Amniotic stem cell (primary cell): ENCODE measurements around the gene SLC2A3.
"Not testable (repeated sequence)": the region's sequence is repeated elsewhere in the genome, so short reads cannot be mapped to it uniquely, and the experiment has no call there.

ENCODE experiments used
- DNase-seq: peaks from one replicate; lab custom pipeline; 2025; lab: John Stamatoyannopoulos, UW

Gene SLC2A3

DNA sequence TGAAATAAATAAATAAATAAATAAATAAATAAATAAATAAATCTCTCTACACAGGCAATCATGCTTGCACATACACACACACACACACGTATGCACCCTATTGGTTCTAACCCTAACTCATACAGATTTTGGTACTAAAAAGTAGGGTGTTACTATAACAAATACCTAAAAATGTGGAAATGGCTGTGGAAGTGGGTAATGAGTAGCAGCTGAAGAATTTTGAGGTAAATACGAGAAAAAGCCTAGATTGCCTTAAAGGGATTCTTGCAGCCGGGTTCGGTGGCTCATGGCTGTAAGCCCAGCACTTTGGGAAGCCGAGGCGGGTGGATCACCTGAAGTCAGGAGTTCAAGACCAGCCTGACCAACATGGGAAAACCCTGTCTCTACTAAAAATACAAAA is 15.7 kb upstream of the SLC2A3 start:
- no peak for DNase-seq

DNA sequence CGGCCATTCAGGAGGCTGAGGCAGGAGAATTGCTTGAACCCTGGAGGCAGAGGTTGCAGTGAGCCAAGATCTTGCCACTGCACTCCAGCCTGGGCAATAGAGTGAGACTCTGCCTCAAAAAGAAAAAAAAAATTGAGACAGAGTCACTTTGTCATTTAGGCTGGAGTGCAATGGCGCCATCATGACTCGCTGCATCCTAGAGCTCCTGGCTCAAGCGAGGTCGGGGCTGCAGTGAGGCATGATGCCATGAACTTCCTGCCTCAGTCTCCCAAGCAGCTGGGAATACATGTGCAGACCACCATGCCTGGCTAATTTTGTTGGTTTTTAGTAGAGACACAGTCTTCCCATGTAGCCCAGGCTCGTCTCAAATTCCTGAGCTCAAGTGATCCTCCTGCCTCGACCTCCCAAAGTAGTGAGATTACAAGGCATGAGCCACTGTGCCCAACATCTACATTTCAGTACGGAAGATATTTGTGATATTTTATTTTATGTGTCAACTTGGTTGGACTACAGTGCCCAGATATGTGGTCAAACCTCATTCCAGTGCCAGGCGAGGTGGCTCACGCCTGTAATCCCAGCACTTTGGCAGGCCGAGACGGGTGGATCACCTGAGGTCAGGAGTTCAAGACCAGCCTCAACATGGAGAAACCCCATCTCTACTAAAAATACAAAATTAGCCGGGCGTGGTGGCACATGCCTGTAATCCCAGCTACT is 14.4 kb upstream of the SLC2A3 start:
- DNase-seq, result not testable (repeated sequence)

DNA sequence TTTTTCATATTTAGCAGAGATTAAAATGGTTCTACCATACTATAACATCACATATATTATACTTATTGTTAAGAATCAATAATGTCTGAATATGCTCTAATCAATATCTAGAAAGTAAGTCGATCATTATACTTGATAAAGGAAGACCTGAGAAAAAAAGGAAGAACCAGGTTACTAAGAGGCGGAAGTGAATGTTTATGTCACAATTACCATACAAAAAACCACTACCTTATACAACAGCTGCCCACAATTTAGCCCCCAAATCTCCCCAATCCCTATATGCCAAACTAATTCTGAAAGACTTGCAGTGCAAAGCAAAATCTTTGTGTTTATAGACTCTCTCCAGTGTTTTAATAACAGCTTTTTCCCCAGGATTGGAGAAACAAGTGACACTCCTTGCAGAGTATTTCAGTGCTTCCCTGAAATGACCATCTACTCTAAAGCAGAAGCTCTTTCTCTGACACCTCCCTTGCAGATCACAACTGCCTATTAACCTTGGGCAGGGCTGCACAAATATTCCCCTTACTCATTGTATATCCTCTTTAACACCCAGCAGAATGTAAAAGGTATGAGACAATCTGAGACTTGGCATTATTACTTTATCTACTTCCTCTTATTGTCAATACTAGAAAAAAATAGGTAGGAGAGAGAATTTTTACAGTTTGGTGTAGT is 12.7 kb upstream of the SLC2A3 start:
- no peak for DNase-seq

DNA sequence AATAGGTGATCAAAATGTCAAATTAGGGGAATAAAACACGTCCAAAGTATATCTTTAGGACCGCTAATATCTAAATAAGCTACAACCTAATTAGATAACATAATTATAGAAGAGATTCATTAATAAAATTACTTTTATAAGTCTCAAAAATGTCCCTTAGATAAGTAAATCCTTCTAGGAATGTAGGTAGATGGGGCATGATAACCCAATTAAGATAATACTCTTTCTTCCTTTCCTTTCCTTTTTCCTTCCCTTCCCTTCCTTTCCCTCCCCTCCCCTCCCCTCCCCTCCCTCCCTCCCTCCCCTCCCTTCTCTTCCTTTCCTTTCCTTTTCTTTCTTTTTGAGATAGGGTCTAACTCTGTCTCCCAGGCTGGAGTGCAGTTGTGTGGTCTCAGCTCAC is 11.0 kb upstream of the SLC2A3 start:
- DNase-seq, result no peak

DNA sequence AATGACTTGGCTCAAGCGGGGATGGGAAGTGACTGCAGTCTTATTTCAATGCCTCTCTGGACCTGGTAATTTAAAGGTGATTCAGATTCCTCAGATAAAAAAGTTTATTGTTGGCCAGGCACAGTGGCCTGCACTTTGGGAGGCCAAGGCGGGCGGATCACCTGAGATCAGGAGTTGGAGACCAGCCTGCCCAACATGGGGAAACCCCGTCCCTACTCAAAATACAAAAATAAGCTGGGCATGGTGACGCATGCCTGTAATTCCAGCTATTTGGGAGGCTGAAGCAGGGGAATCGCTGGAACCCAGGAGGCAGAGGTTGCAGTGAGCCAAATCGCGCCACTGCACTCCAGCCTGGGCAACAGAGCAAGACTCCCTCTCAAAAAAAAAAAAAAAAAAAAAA is 8.8 kb upstream of the SLC2A3 start:
- not testable (repeated sequence) for DNase-seq

DNA sequence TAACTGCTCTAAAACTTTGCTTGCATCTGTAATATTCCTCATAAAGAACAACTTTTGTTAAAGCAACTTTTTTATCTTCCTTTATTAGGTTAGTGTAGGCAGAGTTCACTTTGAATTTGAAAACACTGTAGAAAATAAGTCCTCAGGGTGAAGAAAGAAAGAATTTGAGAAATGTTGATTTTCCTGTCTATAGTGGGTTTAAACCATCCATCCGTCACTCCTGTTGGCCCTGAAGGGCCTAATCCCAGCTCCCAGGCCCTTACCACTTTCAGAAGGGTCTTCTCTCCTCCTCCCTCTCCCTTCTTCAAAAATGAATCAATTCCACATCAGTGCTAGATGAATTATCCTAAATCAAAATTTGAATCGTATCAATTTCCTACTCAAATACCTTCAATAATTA is 4.9 kb upstream of the SLC2A3 start:
- no peak for DNase-seq

DNA sequence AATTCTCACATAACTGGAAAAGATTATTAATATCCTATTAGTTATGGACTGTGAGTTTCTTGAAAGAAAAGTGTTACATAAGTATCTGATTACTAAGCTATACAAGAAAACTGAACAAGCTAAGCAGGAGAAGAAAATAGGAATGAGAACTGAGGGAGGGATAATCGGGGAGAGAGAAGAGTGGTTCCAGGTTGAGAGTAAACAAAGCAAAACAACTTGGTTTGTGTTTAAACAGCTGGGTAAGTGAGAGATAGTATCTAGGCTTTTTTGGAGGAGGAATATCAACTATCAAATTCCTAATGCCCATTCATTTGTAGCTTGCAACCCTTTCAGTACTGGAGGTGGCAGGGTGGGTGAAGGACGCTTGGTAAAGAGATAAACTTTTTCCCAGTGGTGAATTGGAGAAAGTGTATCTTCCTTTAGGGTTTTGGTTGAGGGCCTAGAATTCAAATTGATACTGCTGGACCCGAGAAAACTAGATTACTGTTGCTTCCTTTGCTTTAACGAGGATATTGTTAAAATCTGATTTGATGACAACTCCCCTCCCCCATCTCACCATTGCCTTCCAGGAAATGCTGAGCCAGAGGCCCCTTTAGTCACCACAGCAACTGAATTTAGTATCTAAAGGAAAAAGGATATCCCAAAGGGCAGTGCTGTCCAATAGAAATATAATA is 2.0 kb upstream of the SLC2A3 start:
- DNase-seq, result no peak

DNA sequence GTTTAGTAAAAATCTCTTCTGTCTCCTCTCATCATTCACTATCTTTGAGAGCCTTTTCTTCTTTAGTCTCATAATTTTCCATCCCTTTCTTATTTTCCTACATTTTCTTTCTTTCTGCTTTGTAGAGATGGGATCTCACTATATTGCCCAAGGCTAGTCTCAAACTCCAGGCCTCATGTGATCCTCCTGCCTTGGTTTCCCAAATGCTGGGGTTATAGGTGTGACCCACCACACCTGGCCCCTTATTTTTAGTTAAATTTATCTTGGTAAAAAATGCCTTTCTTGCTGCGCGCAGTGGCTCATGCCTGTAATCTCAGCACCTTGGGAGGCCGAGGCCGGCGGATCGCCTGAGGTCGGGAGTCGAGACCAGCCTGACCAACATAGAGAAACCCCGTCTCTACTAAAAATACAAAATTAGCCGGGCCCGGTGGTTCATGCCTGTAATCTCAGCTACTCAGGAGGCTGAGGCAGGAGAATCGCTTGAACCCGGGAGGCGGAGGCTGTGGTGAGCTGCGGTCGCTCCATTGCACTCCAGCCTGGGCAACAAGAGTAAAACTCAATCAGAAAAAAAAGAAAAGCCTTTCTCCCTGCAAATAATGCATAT is 996 bp downstream of the SLC2A3 start:
- no peak for DNase-seq

DNA sequence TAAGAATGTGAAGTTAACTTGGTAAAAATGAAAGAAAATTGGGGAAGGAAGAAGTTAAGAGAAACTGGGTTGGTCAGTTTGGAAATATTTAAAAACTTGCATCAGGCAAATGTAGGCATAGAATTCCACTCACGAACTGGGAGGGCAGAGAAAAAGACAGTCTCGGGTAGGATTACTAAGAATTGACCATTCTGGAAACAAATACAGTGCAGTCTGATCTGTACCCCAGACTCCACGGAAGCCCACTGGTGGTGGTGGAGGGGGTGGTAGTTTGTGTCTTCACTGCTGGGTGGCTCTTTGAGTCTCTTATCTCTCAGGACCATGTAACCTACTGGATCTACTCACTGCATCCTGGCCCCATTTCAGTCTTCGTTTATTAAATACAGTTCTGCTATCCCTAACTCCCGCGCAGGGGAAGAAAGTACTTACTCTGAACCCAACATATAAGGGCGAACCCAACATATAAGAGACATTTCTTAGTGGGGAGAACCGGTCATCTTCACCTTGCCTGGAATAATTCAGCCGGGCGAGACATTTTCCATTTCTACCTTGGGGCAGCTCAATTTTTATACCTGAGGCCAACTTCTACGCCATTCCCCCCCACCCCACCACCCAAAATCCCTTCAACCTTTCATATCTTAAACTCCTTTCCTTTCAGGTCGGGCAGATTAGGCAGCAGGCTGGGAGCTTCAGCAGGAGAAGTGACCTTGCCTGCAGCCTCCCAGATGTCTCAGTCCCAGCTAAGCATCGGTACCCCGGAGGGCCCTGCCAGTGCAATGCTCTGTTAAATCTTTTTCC is 1.7 kb downstream of the SLC2A3 start:
- DNase-seq, result no peak

DNA sequence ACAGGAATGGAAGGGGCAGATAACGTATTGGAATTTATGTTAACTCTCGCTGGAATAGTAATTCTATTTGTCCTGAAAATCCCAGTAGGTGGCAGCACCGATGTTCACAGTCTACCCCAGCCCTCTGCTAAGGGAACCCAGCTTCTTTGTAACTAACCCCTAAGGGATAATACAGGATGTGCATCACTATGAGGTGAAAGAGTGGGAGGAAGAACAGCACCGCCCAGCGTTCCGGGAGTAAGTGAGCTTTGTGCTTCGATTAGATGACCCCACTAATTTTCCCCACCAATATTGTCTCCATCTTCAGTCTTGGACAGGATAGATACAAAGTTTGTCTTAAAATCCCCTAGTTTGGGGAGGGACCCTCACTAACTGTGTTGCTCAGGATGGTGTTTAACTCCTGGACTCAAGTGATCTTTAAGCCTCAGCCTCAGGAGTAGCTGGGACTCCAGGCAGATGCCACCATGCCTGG is 2.7 kb downstream of the SLC2A3 start:
- peak; percentile 85 for DNase-seq

DNA sequence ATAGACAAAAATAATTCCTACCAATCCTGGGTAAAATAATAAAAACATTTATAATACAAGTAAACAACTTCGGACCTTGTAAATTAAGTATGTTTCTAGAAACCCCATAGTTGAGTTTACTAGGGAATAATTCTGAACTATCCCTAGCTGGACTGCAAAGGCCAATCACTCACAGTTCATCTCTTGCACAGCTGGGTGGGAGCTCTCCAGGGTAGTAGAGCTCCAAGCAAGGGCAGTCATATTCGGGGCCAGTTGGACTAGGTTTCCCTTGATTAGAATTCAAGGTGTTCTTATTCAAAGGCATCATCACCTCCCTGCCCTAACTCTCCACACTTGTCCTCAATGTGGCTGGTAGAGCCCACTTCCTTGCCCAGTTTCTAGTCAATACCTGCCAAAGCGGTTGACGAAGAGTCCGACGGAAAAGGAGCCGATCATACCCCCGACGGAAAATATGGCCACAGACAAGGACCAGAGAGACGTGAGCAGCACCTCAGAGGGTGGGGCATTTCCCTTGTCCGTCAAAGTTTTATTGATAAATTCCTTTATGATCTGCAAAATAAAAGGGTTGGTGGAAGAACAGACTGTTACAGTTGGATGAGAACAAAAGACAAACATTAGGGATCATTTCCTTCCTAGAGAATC is 3.3 kb downstream of the SLC2A3 start:
- DNase-seq, result not testable (repeated sequence)

DNA sequence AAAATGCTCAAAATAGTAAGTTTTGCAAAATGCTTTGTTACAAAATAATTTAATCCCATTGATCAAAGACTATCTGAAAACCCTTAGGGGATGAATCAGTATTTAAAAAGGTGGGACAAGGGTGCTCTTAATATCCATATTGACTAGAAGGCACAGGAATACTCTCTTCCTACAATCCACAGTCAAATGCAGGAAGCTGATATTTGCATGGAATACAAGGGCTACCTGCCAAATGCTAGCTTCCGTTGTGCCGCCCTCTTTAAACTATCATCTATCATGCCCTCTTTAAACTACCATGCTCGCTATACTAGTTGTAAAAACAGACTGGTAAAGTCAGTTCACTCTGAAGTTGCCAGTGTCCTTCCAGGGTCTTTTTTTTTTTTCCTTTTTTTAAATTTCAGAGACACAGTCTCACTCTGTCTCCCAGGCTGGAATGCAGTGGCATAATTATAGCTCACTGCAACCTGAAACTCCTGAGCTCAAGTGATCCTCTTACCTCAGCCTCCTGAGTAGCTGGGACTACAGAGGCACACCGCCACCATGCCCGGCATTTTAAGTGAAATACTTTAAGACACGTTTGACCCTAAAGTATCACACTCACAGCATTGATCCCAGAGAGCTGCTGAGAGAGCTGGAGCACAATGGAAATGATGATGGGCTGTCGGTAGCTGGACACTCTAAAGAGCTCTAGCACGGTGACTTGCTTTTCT is 6.7 kb downstream of the SLC2A3 start:
- no peak for DNase-seq

DNA sequence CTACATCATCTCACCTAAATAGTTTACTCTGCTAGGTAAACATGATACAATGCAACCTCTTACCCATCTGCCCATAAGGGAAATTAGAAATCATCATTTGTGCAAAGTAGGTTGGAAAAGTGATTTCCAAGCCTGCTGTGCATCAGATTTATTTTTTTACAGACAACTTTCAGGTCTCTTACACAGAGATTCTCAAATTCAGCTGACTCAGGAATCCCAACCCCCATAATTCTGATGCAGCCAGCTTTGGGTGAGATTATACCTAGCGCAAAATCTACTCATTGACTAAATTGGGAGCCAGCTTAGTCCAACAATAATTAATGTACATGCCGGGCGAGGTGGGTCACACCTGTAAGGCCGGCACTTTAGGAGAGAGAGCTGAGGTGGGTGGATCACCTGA is 8.5 kb downstream of the SLC2A3 start:
- DNase-seq, result no peak

DNA sequence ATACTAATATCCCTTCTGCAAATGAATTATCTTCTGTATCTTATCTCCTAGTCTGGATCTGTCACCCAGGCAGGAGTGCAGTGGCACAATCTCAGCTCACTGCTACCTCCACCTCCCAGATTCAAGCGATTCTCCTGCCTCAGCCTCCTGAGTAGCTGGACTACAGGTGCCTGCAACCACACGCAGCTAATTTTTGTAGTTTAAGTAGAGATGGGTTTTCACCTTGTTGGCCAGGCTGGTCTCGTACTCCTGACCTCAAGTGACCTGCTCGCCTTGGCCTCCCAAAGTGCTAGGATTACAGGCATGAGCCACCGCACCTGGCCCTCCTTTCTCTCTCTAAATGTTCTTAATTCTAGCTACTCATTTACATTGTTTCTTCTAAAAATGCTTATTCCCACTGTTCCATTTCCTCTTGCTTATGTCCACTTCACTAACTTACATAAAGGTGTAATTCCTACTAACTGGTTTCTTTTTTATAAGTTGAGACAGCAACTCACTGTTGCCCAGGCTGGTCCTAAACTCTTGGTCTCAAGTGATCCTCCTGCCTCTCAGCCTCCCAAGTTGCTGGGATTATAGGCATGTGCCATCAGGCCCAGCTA is 9.8 kb downstream of the SLC2A3 start:
- DNase-seq, result not testable (repeated sequence)

DNA sequence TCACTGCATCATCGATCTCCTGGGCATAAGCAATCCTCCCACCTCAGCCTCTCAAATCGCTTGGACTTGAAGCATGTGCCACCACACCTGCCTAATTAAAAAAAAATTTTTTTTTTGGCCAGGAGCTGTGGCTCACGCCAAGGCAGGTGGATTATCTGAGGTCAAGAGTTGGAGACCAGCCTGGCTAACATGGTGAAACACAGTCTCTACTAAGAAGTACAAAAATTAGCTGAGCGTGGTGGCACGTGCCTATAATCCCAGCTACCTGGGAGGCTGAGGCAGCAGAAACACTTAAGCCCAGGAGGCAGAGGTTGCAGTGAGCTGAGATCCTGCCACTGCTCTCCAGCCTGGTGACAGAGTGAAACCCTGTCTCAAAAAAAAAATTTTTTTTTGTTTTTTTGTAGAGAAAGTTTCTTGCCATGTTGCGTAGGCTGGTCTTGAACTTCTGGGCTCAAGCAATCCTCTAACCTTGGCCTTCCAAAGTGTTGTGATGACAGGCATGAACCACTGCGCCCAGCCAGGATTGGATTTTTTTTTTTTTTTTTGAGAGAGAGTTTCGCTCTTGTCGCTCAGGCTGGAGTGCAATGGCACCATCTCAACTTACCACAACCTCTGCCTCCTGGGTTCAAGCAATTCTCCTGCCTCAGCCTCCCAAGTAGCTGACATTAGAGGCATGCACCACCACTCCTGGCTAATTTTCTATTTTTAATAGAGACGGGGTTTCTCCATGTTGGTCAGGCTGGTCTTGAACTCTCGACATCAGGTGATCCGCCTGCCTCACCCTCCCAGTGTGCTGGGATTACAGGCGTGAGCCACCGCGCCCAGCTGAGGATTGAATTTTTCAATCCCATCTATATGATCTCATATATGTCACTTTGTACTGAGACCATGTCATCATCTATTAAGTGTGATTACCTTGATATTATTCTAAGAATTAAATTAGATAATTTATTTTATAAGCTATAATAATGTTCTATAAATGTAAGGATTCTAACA is 12.4 kb downstream of the SLC2A3 start:
- no peak for DNase-seq

DNA sequence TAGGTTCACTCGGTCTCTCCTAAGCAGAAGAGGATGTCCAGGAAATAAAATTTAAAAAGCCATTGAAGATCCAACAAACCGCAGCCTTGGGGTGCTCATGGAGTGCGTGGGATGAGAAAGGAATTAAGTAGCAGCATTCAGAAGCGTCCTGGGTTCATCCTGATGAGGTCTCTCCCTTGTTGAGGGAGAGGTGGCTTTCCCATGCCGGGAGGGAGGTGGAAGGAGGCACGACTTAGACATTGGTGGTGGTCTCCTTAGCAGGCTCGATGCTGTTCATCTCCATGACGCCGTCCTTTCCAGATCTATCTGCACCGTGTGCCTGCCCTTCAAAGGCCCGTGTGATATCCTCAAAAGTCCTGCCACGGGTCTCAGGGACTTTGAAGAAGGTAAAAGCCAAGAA is 14.8 kb downstream of the SLC2A3 start:
- not testable (repeated sequence) for DNase-seq

DNA sequence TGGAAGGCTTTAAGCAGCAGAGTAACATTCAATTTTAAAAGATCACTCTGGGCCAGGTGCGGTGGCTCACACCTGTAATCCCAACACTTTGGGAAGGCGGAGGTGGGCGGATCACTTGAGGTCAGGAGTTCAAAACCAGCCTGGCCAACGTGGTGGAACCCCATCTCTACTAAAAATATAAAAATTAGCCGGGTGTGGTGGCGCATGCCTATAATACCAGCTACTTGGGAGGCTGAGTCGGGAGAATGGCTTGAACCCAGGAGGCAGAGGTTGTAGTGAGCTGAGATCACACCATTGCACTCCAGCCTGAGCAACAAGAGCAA is 17.8 kb downstream of the SLC2A3 start:
- DNase-seq, result not testable (repeated sequence)

DNA sequence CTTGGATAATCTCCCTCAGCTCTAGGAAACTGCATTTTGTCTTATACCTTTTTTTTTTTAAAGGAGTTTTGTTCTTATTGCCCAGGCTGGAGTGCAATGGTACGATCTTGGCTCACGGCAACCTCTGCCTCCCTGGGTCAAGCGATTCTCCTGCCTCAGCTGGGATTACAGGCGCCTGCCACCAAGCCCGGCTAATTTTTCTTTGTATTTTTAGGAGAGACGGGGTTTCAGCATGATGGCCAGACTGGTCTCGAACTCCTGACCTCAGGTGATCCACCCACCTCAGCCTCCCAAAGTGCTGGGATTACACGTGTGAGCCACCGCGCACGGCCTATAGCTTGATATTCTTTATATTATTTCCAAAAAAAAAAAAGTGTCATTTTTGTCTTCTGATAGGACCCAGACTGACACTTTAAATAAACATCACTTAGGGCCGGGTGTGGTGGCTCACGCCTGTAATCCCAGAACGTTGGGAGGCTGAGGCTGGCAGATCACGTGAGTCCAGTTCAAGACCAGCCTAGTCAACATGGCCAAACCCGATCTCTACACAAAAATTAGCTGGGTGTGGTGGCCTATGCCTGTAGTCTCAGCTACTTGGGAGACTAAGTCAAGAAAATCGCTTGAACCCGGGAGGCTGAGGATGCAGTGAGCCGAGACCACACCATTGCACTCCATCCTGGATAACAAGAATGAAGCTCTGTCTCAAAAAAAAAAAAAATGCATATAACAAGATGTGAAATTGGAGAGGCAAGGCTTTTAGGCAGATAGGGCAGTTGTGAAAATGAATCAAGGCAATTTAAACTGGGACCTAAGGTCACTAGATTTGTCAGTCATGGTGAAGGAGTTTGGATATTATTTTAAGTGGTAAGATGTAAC is 18.4 kb downstream of the SLC2A3 start:
- DNase-seq, result no peak
